HUES6 (cell line): ENCODE results near the gene P2RX3.
"Not testable (repeated sequence)": the region's sequence is repeated elsewhere in the genome, so short reads cannot be mapped to it uniquely, and the experiment has no call there.

ENCODE experiments used
- H3K27ac ChIP-seq: 2 replicates; pipeline ENCODE4 v1.7.0; 2013; ENCODE audit warnings: low read depth, mild to moderate bottlenecking, low read length, inconsistent platforms
- H3K27me3 ChIP-seq: 2 replicates; pipeline ENCODE4 v1.6.1; 2013; ENCODE audit warnings: low read length; ENCODE audit not compliant: control insufficient read depth, insufficient read depth
- H3K36me3 ChIP-seq: 2 replicates; pipeline ENCODE4 v1.6.1; 2013; ENCODE audit warnings: low read length; ENCODE audit not compliant: control insufficient read depth, insufficient read depth
- H3K4me1 ChIP-seq: 2 replicates; pipeline ENCODE4 v1.6.1; 2013; ENCODE audit warnings: low read length; ENCODE audit not compliant: control insufficient read depth, insufficient read depth
- H3K4me3 ChIP-seq: 2 replicates; pipeline ENCODE4 v1.5.1; 2013; ENCODE audit warnings: low read depth, low read length
- H3K9ac ChIP-seq: one replicate; pipeline ENCODE4 v1.6.1; 2013; ENCODE audit warnings: mild to moderate bottlenecking, low read length
- H3K9me3 ChIP-seq: 2 replicates; pipeline ENCODE4 v1.6.1; 2013; ENCODE audit warnings: low read depth, low read length; ENCODE audit not compliant: control insufficient read depth, insufficient read depth

Gene P2RX3

GRCh38 chr11:57330029-57330428, 8.1 kb upstream of the P2RX3 start:
- H3K4me1 ChIP-seq: peaks cover 21% of the 10 kb centered on the region
- H3K9me3 ChIP-seq: no peaks in the 10 kb centered on the region
- no peak overlapping the region for H3K4me3 ChIP-seq
- H3K27me3 ChIP-seq: no peaks in the 10 kb centered on the region
- H3K27ac ChIP-seq: no peak overlapping the region
- H3K36me3 ChIP-seq: peaks cover 90% of the 10 kb centered on the region
- no peak overlapping the region for H3K9ac ChIP-seq

- H3K27me3 ChIP-seq: no peaks in the 10 kb centered on the region
- H3K9me3 ChIP-seq: no peaks in the 10 kb centered on the region
- H3K36me3 ChIP-seq: peaks cover 80% of the 10 kb centered on the region
Observed at GRCh38 chr11:57331720-57332119, 6.4 kb upstream of the P2RX3 start.

DNA sequence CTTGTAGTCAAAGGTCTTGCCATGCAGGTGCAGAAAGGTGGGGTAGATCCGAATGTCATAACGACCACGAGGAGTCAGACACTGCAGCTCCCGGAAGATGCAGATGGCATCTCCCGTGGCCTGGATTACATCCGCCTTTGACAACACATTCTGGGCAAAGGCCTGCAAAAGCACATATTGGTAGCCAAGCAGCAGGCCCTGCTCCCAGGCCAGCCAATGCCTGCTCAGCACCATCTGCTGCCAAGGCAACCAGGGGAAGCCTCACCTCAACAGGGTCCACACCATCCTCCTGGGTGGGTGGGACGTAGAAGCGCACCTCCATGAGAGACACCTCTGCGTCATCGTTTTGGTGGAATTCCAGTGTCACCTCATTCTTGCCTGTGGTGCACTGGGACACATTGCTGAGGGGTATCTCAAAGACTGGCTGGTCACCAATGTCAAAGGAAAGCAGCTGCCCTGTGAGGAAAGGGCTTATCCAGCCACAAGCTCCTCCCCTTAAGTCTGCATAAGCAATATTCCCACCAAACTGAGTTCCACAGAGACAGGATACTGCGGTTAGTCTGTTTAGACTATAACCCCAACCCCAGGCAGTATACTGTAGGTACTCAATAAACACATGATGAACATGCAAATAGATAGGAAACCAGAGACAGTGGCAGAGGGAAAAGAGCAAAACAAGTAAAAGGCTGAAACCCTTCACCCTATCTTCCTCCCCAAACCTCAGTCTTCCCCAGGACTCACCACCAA, 5.3 kb upstream of the P2RX3 start:
- peaks cover 69% of the 10 kb centered on the region for H3K36me3 ChIP-seq

More at GRCh38 chr11:57331720-57332119, 6.4 kb upstream of the P2RX3 start:
- H3K9ac ChIP-seq: no peak overlapping the region
- H3K4me3 ChIP-seq: no peak overlapping the region
- H3K4me1 ChIP-seq: peaks cover 16% of the 10 kb centered on the region
- H3K27ac ChIP-seq: no peak overlapping the region

GRCh38 chr11:57335023-57335342, 3.2 kb upstream of the P2RX3 start:
- peak overlapping the region; percentile 89 for H3K9ac ChIP-seq
- peaks cover 47% of the 10 kb centered on the region for H3K36me3 ChIP-seq
- H3K4me1 ChIP-seq: peaks cover 27% of the 10 kb centered on the region
- peak overlapping the region; percentile 87; the same call in 1 of the 2 replicates for H3K27ac ChIP-seq
- no peaks in the 10 kb centered on the region for H3K9me3 ChIP-seq
- H3K27me3 ChIP-seq: peaks cover 4% of the 10 kb centered on the region; the same call in 1 of the 2 replicates
- H3K4me3 ChIP-seq: peak overlapping the region; percentile 77

More for the DNA sequence above, 5.3 kb upstream of the P2RX3 start:
- H3K9me3 ChIP-seq: no peaks in the 10 kb centered on the region
- no peak overlapping the region for H3K27ac ChIP-seq
- no peaks in the 10 kb centered on the region for H3K27me3 ChIP-seq
- no peak overlapping the region for H3K4me3 ChIP-seq
- no peak overlapping the region for H3K9ac ChIP-seq
- H3K4me1 ChIP-seq: peaks cover 17% of the 10 kb centered on the region

- Histone ChIP-seq H3K27ac (peak within 1 kb of the TSS; percentile 87; the same call in 1 of the 2 replicates), H3K27me3 (peaks cover 4% of the 10 kb centered on the region; the same call in 1 of the 2 replicates), H3K36me3 (peaks cover 42% of the 10 kb centered on the region), H3K9me3 (no peaks in the 10 kb centered on the region), H3K4me1 (peaks cover 32% of the 10 kb centered on the region), H3K4me3 (peak within 1 kb of the TSS; percentile 77), H3K9ac (peak within 1 kb of the TSS; percentile 89)
Observed at GRCh38 chr11:57335343-57336110, 2.6 kb upstream of the P2RX3 start, which contains the start of gene SSRP1. Gene SSRP1, minus strand, starts transcription at chr11:57335892. Its CDS starts 771 bp downstream, at chr11:57335121.

GRCh38 chr11:57336111-57336666, 2.0 kb upstream of the P2RX3 start:
- Histone ChIP-seq H3K4me3 (peak overlapping the region; percentile 77), H3K36me3 (peaks cover 35% of the 10 kb centered on the region), H3K9me3 (no peaks in the 10 kb centered on the region), H3K27me3 (peaks cover 4% of the 10 kb centered on the region; the same call in 1 of the 2 replicates), H3K27ac (no peak overlapping the region), H3K9ac (peak overlapping the region; percentile 66), H3K4me1 (peaks cover 32% of the 10 kb centered on the region)

GRCh38 chr11:57336856-57337255, 1.3 kb upstream of the P2RX3 start:
- not testable (repeated sequence) for H3K27ac ChIP-seq, H3K4me3 ChIP-seq, H3K9me3 ChIP-seq, H3K27me3 ChIP-seq, H3K9ac ChIP-seq
- H3K4me1 ChIP-seq: peaks cover 32% of the 10 kb centered on the region
- peaks cover 29% of the 10 kb centered on the region for H3K36me3 ChIP-seq

GRCh38 chr11:57339328-57339727, 1.2 kb downstream of the P2RX3 start:
- peaks cover 4% of the 10 kb centered on the region for H3K36me3 ChIP-seq
- H3K27me3 ChIP-seq: peaks cover 4% of the 10 kb centered on the region; the same call in 1 of the 2 replicates
- no peaks in the 10 kb centered on the region for H3K9me3 ChIP-seq
- H3K4me3 ChIP-seq: no peak overlapping the region
- no peak overlapping the region for H3K9ac ChIP-seq
- H3K4me1 ChIP-seq: peaks cover 45% of the 10 kb centered on the region
- no peak overlapping the region for H3K27ac ChIP-seq

DNA sequence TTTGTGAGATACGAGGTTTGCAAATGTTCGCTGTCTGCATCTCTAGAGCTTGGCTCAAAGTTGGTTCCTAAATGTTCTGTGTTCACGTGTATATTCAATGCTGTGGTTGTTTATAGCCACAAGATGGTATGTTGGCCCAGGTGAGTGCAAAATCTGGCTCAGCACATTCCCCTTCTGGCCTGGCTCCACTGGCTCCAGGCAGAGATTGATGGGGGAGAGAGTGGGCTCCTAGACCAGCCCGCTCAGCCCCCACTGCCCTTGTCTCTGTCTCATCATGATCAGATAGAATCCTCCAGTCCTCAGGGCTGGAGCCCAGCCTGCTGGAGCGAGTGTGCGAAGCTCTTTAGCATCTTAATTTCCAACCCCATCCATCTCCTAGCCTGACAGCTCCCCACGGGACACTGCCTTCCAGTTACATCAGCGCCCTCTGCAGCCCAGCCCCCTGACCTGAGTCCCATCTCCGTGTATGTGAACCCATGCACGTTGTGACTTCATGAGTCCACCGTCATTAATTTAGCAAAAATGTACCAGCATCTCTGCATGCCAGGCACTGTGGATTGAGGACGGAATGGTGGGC, 2.0 kb downstream of the P2RX3 start:
- no peak overlapping the region for H3K9ac ChIP-seq
- no peaks in the 10 kb centered on the region for H3K9me3 ChIP-seq
- H3K4me3 ChIP-seq: no peak overlapping the region
- H3K4me1 ChIP-seq: peaks cover 38% of the 10 kb centered on the region
- no peaks in the 10 kb centered on the region for H3K36me3 ChIP-seq
- no peak overlapping the region for H3K27ac ChIP-seq
- peaks cover 4% of the 10 kb centered on the region; the same call in 1 of the 2 replicates for H3K27me3 ChIP-seq

DNA sequence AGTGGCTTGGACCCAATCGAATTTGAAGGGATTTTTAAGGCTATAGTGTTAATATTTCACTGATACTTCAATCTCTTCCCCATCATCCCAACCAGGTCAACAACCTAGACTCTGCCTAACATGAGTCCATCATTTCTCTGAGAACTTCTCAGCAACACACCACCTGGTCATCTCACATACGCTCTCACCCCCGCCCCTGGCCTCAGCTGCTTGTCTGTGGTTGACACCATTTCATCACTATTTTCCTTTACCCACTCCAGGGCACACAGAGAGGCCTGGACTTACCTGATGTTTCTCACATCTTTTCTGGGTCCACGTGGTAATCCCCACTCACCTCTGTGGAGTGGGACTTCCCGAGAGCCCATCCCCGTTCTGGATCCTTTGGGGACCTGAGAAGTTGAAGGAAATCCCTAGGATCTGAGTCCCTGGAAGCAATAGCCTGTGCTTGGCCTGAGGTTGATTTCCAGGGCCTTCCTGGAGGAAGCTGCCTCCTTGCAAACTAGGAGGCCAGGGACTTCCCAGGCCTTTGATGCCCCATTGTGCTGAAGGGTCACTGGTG, 3.2 kb downstream of the P2RX3 start:
- no peaks in the 10 kb centered on the region for H3K36me3 ChIP-seq
- no peak overlapping the region for H3K9ac ChIP-seq
- H3K9me3 ChIP-seq: no peaks in the 10 kb centered on the region
- H3K27ac ChIP-seq: no peak overlapping the region
- no peak overlapping the region for H3K4me3 ChIP-seq
- H3K4me1 ChIP-seq: peaks cover 39% of the 10 kb centered on the region
- peaks cover 4% of the 10 kb centered on the region; the same call in 1 of the 2 replicates for H3K27me3 ChIP-seq
